ENCODE results near the gene DIP2A. TPM values are rescaled to one million over a fixed set of nuclear protein-coding genes. Genes with fewer than 3 reads are reported as not detected.

The DIP2A gene
- total and polyA plus RNA-seq, 3 donors from 2014 or later, result 42.5 to 104 (median 94.3) TPM

GRCh38 chr21:46438241-46438640, 20.4 kb upstream of the DIP2A start:
- Histone ChIP-seq H3K9me3 (no peaks in the 10 kb centered on the region), H3K36me3 (ENCODE audit: low read depth, missing control alignments) (no peaks in the 10 kb centered on the region), H3K4me3 (no peak overlapping the region), H3K27ac (no peak overlapping the region), H3K4me1 (no peaks in the 10 kb centered on the region), H3K27me3 (no peaks in the 10 kb centered on the region)
- DNase-seq, result no peak
- no peak for TF ChIP-seq CTCF (IDR thresholded peaks at IDR 0.05)
- TF ChIP-seq POLR2A (IDR thresholded peaks at IDR 0.05), result no peak
- intact Hi-C loops (cut with DNase I; ENCODE audit: low total_unique reads), result no loop called here
- WGBS, 2 donors, result 95 to 98% methylated on average over 11 of the region's 11 CpGs

GRCh38 chr21:46439906-46440305, 18.8 kb upstream of the DIP2A start:
- intact Hi-C loops (cut with DNase I; ENCODE audit: low total_unique reads), result no loop called here
- no peak for DNase-seq
- 82 to 86% methylated on average over 16 to 18 of the region's 18 CpGs for WGBS, 2 donors
- no peaks in the 10 kb centered on the region for H3K27me3 ChIP-seq
- TF ChIP-seq POLR2A (IDR thresholded peaks at IDR 0.05) (no peak), CTCF (IDR thresholded peaks at IDR 0.05) (no peak)
- no peaks in the 10 kb centered on the region for H3K9me3 ChIP-seq
- H3K27ac ChIP-seq, result no peak overlapping the region
- no peaks in the 10 kb centered on the region for H3K36me3 ChIP-seq (ENCODE audit: low read depth, missing control alignments)
- H3K4me3 ChIP-seq, result no peak overlapping the region
- no peaks in the 10 kb centered on the region for H3K4me1 ChIP-seq

GRCh38 chr21:46441331-46441730, 17.4 kb upstream of the DIP2A start:
- WGBS, 2 donors, result 90 to 98% methylated on average over 14 of the region's 14 CpGs
- TF ChIP-seq CTCF (IDR thresholded peaks at IDR 0.05), result no peak
- H3K4me3 ChIP-seq, result no peak overlapping the region
- H3K4me1 ChIP-seq, result no peaks in the 10 kb centered on the region
- H3K27me3 ChIP-seq, result no peaks in the 10 kb centered on the region
- no peaks in the 10 kb centered on the region for H3K9me3 ChIP-seq
- H3K27ac ChIP-seq, result no peak overlapping the region
- DNase-seq, result no peak
- no peaks in the 10 kb centered on the region for H3K36me3 ChIP-seq (ENCODE audit: low read depth, missing control alignments)
- intact Hi-C loops (cut with DNase I; ENCODE audit: low total_unique reads), result no loop called here

- Histone ChIP-seq H3K36me3 (ENCODE audit: low read depth, missing control alignments) (no peaks in the 10 kb centered on the region), H3K27me3 (no peaks in the 10 kb centered on the region), H3K27ac (no peak overlapping the region), H3K4me1 (no peaks in the 10 kb centered on the region), H3K4me3 (no peak overlapping the region), H3K9me3 (no peaks in the 10 kb centered on the region)
- WGBS, 2 donors, result 96 to 98% methylated on average over 11 to 23 of the region's 23 CpGs
- TF ChIP-seq POLR2A (IDR thresholded peaks at IDR 0.05) (no peak), CTCF (IDR thresholded peaks at IDR 0.05) (no peak)
- no peak for DNase-seq
- intact Hi-C loops (cut with DNase I; ENCODE audit: low total_unique reads), result no loop called here
These were observed 16.7 kb upstream of the DIP2A start for GRCh38 chr21:46441961-46442498.

- no peaks in the 10 kb centered on the region for H3K9me3 ChIP-seq
- no peak for DNase-seq
- no peak overlapping the region for H3K4me3 ChIP-seq
- no peaks in the 10 kb centered on the region for H3K27me3 ChIP-seq
- 77 to 80% methylated on average over 13 to 15 of the region's 15 CpGs for WGBS, 2 donors
- H3K36me3 ChIP-seq (ENCODE audit: low read depth, missing control alignments), result no peaks in the 10 kb centered on the region
- H3K27ac ChIP-seq, result no peak overlapping the region
- intact Hi-C loops (cut with DNase I; ENCODE audit: low total_unique reads), result no loop called here
- H3K4me1 ChIP-seq, result no peaks in the 10 kb centered on the region
- no peak for TF ChIP-seq CTCF (IDR thresholded peaks at IDR 0.05)
- TF ChIP-seq POLR2A (IDR thresholded peaks at IDR 0.05), result no peak
These were observed 15.8 kb upstream of the DIP2A start for GRCh38 chr21:46442938-46443337.
